Uterus (tissue), 4 donors: ENCODE results near the gene PTPN13. TPM values are rescaled to one million over a fixed set of nuclear protein-coding genes. Genes with fewer than 3 reads are reported as not detected.
A peak's percentile ranks its signal among the peaks of the same experiment; 100 is the strongest.

ENCODE experiments used
- DNase-seq, 2 donors: peaks; one replicate each; pipeline ENCODE4 v3.0.0-alpha.2; 2019 to 2020
- H3K27ac ChIP-seq, 2 donors: fragments of 200-600 bp; sonication (generic); 1 replicate in 1 of 2; 2 replicates in 1 of 2; pipeline ENCODE4 v1.5.1; 2016 to 2018
- H3K27me3 ChIP-seq, 2 donors: fragments of 200-600 bp; sonication (generic); one replicate each; pipeline ENCODE4 v1.5.1; 2018 to 2019; ENCODE audit warnings: control low read depth in 1 of 2
- H3K36me3 ChIP-seq, 2 donors: fragments of 200-600 bp; sonication (generic); one replicate each; pipeline ENCODE4 v1.5.1; 2019; ENCODE audit warnings: control low read depth in 1 of 2
- H3K4me1 ChIP-seq, 2 donors: fragments of 200-600 bp; sonication (generic); one replicate each; pipeline ENCODE4 v1.5.1; 2018 to 2019; ENCODE audit warnings: control low read depth in 1 of 2
- H3K4me3 ChIP-seq, 2 donors: fragments of 200-600 bp; sonication (generic); 1 replicate in 1 of 2; 2 replicates in 1 of 2; pipeline ENCODE4 v1.5.1; 2018 to 2019; ENCODE audit warnings: mild to moderate bottlenecking in 1 of 2
- H3K9me3 ChIP-seq, 2 donors: fragments of 200-600 bp; sonication (generic); one replicate each; pipeline ENCODE4 v1.5.1; 2019; ENCODE audit warnings: control low read depth in 1 of 2
- POLR2A ChIP-seq, 2 donors: fragments of 450-650 bp; IDR thresholded peaks; one replicate each; pipeline ENCODE4 v1.6.1; 2016; ENCODE audit warnings: antibody characterized with exemption in 2 of 2, mild to moderate bottlenecking in 1 of 2, moderate library complexity in 1 of 2
- intact Hi-C: fragments of 100-400 bp; cut with DNase I; formaldehyde crosslinking; loops from one replicate; pipeline ENCODE4 v1.15.1; 2023; ENCODE audit warnings: low total_unique reads
- total RNA-seq, 4 donors: library from RNA; depleted of rRNA in 3 of 4; stranded (reverse); fragments of >200 nt in 3 of 4; gene quantifications; one replicate each; pipeline versions ENCODE4 v1.1.0 to v1.2.4, GENCODE V29; 2014 to 2023
- TF ChIP-seq, protein P1 (sequence below), 4 experiments: fragments of 200-600 bp in 2 of 4; fragments of 450-650 bp in 2 of 4; sonication (generic) in 2 of 4; IDR thresholded peaks; one replicate each; pipeline ENCODE4 v1.5.1; 2016 to 2019; ENCODE audit warnings: antibody characterized with exemption in 4 of 4, mild to moderate bottlenecking in 2 of 4, moderate library complexity in 1 of 4
- donor health status: DM: yes; HTN: yes; CAD: no.

Gene PTPN13
- total RNA-seq, 4 donors from 2014 or later, result 24.3 to 79.2 (median 37.9) TPM

DNA sequence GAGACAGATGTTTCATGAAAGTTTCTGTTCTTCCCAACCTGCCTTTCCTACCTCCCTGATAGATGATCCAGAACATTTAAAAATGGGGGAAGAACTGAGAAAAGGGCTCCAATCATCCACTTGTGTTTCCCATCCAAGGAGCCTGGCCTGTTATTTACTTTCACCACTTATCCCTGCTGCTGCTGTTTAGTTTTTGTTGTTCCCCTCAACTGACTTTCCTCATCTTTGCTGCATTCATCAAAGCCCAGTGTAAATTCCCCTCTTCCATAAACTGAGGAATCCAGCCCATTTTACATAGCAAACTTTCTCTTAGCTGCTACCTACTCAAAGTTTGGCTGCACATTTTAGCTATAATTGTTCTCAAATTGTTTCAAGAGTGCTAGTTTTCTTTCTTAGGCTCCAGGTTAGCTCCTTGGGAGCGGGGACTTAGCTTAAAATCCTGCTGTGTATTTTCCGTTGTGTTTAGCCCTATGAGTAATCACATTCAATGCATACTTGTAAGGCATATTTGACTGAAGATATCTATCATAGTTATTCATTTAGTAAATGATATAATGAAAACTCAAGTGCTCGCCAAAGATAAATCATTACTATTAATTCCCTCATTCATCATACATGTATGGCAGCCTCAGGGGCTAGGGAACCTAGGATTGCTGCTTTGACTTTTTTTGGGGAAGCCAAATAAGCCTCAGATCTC is 1.4 kb upstream of the PTPN13 start:
- H3K27me3 ChIP-seq, result no peaks in the 10 kb centered on the region
- H3K4me1 ChIP-seq, result no peaks in the 10 kb centered on the region
- no peaks in the 10 kb centered on the region for H3K36me3 ChIP-seq
- H3K4me3 ChIP-seq, result peak overlapping the region in 1 of 2 donors; percentile 86
- DNase-seq, result no peak
- no peaks in the 10 kb centered on the region for H3K9me3 ChIP-seq
- intact Hi-C loops, result no loop called here
- peak overlapping the region; percentile 91 to 95 for H3K27ac ChIP-seq
- TF ChIP-seq POLR2A (IDR thresholded peaks at IDR 0.05), result no peak
- TF ChIP-seq, protein P1, sequence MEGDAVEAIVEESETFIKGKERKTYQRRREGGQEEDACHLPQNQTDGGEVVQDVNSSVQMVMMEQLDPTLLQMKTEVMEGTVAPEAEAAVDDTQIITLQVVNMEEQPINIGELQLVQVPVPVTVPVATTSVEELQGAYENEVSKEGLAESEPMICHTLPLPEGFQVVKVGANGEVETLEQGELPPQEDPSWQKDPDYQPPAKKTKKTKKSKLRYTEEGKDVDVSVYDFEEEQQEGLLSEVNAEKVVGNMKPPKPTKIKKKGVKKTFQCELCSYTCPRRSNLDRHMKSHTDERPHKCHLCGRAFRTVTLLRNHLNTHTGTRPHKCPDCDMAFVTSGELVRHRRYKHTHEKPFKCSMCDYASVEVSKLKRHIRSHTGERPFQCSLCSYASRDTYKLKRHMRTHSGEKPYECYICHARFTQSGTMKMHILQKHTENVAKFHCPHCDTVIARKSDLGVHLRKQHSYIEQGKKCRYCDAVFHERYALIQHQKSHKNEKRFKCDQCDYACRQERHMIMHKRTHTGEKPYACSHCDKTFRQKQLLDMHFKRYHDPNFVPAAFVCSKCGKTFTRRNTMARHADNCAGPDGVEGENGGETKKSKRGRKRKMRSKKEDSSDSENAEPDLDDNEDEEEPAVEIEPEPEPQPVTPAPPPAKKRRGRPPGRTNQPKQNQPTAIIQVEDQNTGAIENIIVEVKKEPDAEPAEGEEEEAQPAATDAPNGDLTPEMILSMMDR (IDR thresholded peaks at IDR 0.05), result no peak

DNA sequence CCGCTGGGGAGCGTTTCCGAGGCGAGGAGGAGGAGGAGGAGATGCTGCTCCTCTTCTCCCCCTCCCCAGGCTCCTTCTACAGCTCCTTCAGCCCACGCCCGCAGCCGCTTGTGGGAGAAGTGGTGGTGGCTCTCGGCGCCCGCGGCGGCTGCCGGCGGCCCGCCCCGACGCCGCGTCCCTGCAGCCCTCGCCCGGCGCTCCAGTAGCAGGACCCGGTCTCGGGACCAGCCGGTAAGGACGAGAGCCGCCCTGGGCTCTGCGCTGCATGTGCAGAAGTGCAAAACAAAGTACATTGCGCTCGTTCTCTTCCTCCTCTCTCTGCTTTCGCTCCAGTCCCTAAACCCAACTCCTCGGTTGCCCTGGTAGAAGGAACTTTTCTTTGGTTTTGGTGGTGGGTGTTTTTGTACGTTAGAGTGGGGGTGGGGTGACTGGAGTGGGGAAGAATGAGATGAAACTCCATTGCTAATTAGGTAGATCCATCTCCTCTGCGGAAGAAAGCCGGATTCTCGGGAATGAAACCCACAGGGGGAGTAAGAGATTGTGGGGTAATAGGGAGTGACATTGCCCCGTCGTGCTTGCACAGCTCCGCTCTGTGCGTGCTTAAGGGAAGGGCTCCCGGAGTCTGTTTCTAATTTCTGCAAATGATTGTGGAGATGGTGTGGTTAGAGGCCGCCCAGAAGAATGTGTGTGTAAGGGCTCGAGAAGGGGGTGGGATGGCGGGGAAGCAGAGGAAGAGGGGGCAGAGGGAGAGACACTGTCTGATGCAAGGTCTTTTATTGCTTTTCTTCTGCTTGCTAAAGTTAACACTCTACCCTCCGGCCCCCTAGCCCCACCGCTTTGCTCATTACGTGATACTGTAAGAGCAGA is 677 bp downstream of the PTPN13 start:
- intact Hi-C loops, result no loop called here
- peak; percentile 40 to 55 for DNase-seq
- Histone ChIP-seq H3K36me3 (no peaks in the 10 kb centered on the region), H3K27me3 (no peaks in the 10 kb centered on the region), H3K4me1 (no peaks in the 10 kb centered on the region), H3K4me3 (peak overlapping the region; percentile 86 to 87), H3K27ac (peak overlapping the region; percentile 91 to 95), H3K9me3 (no peaks in the 10 kb centered on the region)
- TF ChIP-seq POLR2A (IDR thresholded peaks at IDR 0.05), result no peak
- TF ChIP-seq, protein P1 (IDR thresholded peaks at IDR 0.05), result peak in 1 of 4 experiments; percentile 21

DNA sequence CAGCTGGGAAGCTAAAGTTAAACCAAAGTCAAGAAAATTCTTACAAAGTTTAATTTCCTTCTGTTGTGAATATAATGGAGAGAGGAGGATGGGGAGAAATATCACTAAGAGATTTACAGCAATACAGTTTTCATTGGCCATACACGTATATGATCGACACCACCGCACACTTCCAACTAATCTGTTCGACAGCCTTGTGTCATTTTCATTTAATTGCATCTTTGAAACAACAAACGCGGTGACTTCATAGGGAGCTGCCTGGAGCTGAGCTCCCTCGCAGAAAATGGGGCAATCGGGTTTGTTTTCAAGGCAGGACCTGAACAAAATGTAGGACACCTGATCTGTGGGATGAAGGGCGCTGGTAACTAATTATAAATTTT is 1.3 kb downstream of the PTPN13 start:
- TF ChIP-seq POLR2A (IDR thresholded peaks at IDR 0.05), result no peak
- TF ChIP-seq, protein P1 (IDR thresholded peaks at IDR 0.05), result no peak
- Histone ChIP-seq H3K27ac (peak overlapping the region; percentile 91 to 95), H3K4me3 (peak overlapping the region; percentile 86 to 87), H3K36me3 (no peaks in the 10 kb centered on the region), H3K4me1 (no peaks in the 10 kb centered on the region), H3K27me3 (no peaks in the 10 kb centered on the region), H3K9me3 (no peaks in the 10 kb centered on the region)
- peak in 1 of 2 donors; percentile 22 for DNase-seq
- intact Hi-C loops, result no loop called here

DNA sequence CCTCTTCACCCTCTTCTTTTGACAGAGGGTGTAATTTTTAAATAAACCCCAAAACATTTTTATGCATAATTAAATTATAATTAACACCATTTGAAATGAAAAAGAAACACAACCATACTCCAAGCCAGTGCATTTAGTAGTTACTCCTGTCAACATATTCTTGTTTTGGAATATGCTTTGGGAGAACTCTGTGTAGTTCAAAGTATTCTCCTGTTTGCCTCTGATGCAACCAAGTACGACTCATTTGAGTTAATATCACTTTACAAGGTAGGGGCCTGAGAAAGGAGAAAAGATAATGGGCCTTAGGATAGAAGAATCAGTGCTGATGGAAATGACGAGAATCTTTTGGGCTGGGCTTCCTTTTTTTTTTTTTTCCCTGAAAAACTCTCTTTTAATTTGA is 2.7 kb downstream of the PTPN13 start:
- peak overlapping the region in 1 of 2 donors; percentile 95 for H3K27ac ChIP-seq
- TF ChIP-seq, protein P1 (IDR thresholded peaks at IDR 0.05), result no peak
- no peak for TF ChIP-seq POLR2A (IDR thresholded peaks at IDR 0.05)
- H3K4me1 ChIP-seq, result no peaks in the 10 kb centered on the region
- H3K4me3 ChIP-seq, result peak overlapping the region in 1 of 2 donors; percentile 5
- intact Hi-C loops, result no loop called here
- no peaks in the 10 kb centered on the region for H3K9me3 ChIP-seq
- DNase-seq, result no peak
- H3K27me3 ChIP-seq, result no peaks in the 10 kb centered on the region
- H3K36me3 ChIP-seq, result no peaks in the 10 kb centered on the region
